ENCODE results near the gene EVI5L.

Gene EVI5L

GRCh38 chr19:7870571-7871436 is 40.8 kb downstream of the EVI5L start:
- DNase-seq (ENCODE audit: low read depth), result peak; percentile 92
- TF ChIP-seq MAX (IDR thresholded peaks at IDR 0.05; ENCODE audit: low read depth, low read length) (peak; percentile 67), MYC (IDR thresholded peaks at IDR 0.05; ENCODE audit: low read depth, low read length) (peak; percentile 62), POLR2A (IDR thresholded peaks at IDR 0.05; ENCODE audit: extremely low read depth, insufficient read length) (no peak), CTCF (IDR thresholded peaks at IDR 0.05; ENCODE audit: low read depth, low read length) (no peak)
- H3K4me3 ChIP-seq (ENCODE audit: low read depth, low read length), result no peak overlapping the region

DNA sequence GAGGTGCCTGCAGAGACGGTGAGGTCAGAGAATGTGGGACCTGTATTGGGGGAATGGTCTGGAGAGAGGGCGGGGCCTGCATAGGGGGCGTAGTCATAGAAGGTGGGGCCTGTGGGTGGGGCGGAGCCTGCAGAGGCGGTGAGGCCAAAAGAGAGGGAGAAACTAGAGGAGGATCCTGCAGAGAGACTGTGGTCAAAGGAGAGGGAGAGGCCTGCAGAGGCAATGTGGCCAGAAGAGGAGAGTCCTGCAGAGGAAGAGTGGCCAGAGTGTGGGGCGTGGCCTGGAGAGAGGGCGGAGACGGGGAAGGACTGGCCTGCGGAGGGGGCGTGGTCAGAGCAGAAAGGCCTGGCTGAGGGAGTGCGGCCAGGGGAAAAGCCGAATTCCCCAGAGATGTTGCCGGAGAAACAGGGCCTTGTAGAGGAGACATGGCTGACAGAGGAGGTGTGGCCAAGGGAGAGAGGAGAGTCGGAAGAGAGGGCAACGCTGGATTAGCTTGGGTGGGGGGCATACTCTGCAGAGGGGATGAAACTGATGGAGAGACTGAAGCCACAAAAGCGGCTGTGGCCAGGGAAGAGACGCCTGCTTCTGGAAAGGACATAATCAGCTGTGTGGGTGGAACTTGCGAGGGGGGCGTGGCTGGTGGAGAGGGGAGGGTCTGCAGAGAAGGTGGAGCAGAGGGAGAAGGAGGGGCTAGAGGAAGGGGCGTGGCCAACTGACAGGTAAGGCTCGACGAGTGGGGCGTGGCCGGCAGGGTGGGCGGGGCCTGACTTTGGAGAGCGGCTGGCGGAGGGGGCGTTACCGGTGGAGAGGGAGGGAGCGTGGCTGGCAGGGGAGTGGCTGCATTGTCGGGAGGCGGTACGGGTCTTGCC is 41.7 kb downstream of the EVI5L start:
- peak; percentile 95 for DNase-seq (ENCODE audit: low read depth)
- peak overlapping the region; percentile 46 for H3K4me3 ChIP-seq (ENCODE audit: low read depth, low read length)
- TF ChIP-seq MYC (IDR thresholded peaks at IDR 0.05; ENCODE audit: low read depth, low read length) (peak; percentile 53; the same call in 1 of the 2 replicates), MAX (IDR thresholded peaks at IDR 0.05; ENCODE audit: low read depth, low read length) (peak; percentile 65; the same call in 1 of the 2 replicates), POLR2A (IDR thresholded peaks at IDR 0.05; ENCODE audit: extremely low read depth, insufficient read length) (no peak)

GRCh38 chr19:7872306-7873204 is 42.5 kb downstream of the EVI5L start:
- no peak for DNase-seq (ENCODE audit: low read depth)
- TF ChIP-seq MYC (IDR thresholded peaks at IDR 0.05; ENCODE audit: low read depth, low read length) (0 out of 2 replicates have a peak, but pooled peaks have one; percentile 17), MAX (IDR thresholded peaks at IDR 0.05; ENCODE audit: low read depth, low read length) (no peak)
- H3K4me3 ChIP-seq (ENCODE audit: low read depth, low read length), result no peak overlapping the region

DNA sequence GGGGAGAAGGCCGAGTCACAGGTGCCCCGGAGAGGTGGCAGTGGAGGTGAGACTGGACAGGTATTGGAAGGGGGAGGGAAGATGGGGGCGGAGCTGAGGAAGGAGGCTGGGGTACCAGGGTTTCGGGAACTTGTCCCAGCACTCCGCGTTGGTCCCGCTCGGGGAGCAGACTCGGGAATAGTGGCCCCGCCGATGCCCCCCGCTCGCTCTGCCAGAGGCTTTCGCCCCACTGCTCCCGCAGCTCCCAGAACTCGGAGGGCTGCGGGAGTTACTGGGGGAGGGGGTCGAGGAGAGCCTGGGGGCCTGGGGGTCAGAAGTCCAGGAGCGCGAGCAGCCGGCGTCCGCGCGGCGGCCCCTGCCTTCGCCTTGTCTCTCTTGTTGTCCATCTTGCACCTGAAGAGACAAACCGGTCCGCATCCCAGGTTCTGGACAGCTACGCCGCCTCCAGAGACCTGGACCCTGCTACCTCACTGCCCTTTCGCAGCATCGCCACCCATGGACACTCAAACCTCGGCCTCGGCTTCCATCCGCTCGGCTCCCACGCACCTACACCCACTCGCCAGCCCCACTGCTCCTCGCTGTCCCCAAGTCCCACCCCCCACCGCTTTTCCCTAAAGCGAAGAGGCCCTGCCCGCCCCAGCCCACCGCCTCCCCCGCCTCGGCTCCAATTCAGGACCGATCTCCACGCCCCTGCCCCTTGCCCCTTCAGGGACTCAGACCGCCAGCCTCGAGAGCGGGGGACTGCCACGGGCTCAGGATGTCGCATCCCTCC is 43.5 kb downstream of the EVI5L start:
- TF ChIP-seq MYC (IDR thresholded peaks at IDR 0.05; ENCODE audit: low read depth, low read length), result no peak
- no peak for TF ChIP-seq MAX (IDR thresholded peaks at IDR 0.05; ENCODE audit: low read depth, low read length)
- no peak for TF ChIP-seq POLR2A (IDR thresholded peaks at IDR 0.05; ENCODE audit: extremely low read depth, insufficient read length)
- no peak for TF ChIP-seq CTCF (IDR thresholded peaks at IDR 0.05; ENCODE audit: low read depth, low read length)
- no peak overlapping the region for H3K4me3 ChIP-seq (ENCODE audit: low read depth, low read length)
- DNase-seq (ENCODE audit: low read depth), result no peak

- TF ChIP-seq POLR2A (IDR thresholded peaks at IDR 0.05; ENCODE audit: extremely low read depth, insufficient read length), result no peak
- no peak for TF ChIP-seq MAX (IDR thresholded peaks at IDR 0.05; ENCODE audit: low read depth, low read length)
- TF ChIP-seq CTCF (IDR thresholded peaks at IDR 0.05; ENCODE audit: low read depth, low read length), result no peak
- TF ChIP-seq MYC (IDR thresholded peaks at IDR 0.05; ENCODE audit: low read depth, low read length), result no peak
- no peak within 1 kb of the TSS for H3K4me3 ChIP-seq (ENCODE audit: low read depth, low read length)
- DNase-seq (ENCODE audit: low read depth), result no peak
Observed at GRCh38 chr19:7874076-7874896, 44.3 kb downstream of the EVI5L start, which contains the start of gene PRR36. PRR36 (minus strand) TSS chr19:7874390; CDS start chr19:7873689, 701 bp downstream.
